ENCODE measurements around the gene ZBTB40. TPM values are rescaled to one million over a fixed set of nuclear protein-coding genes. Genes with fewer than 3 reads are reported as not detected.

Gene ZBTB40
- total and polyA plus RNA-seq, 9 of the 15 experiments (the other 6 are each of a cell fraction or from before 2014, with no cell fraction given) = 2.6 to 26.0 (median 18.8) TPM

- TF ChIP-seq, protein P1, sequence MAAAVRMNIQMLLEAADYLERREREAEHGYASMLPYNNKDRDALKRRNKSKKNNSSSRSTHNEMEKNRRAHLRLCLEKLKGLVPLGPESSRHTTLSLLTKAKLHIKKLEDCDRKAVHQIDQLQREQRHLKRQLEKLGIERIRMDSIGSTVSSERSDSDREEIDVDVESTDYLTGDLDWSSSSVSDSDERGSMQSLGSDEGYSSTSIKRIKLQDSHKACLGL (CRISPR knock-in tag; IDR thresholded peaks at IDR 0.05; ENCODE audit: borderline replicate concordance, poor library complexity, severe bottlenecking) = no peak
- TF ChIP-seq GTF2F1 (IDR thresholded peaks at IDR 0.05; ENCODE audit: low read depth, low read length) (no peak), RBFOX2 (IDR thresholded peaks at IDR 0.05; ENCODE audit: low read depth, low read length) (no peak), HIVEP1 (CRISPR knock-in tag; IDR thresholded peaks at IDR 0.05) (no peak), ZBTB1 (CRISPR knock-in tag; IDR thresholded peaks at IDR 0.05; ENCODE audit: borderline replicate concordance, low read depth) (no peak), ZC3H4 (CRISPR knock-in tag; IDR thresholded peaks at IDR 0.05; ENCODE audit: borderline replicate concordance) (0 out of 2 replicates have a peak, but pooled peaks have one; percentile 35), POLR2B (IDR thresholded peaks at IDR 0.05; ENCODE audit: low read depth, partially characterized antibody) (no peak), SIN3B (IDR thresholded peaks at IDR 0.05; ENCODE audit: low read depth) (no peak), KLF10 (CRISPR knock-in tag; IDR thresholded peaks at IDR 0.05) (no peak), SRSF7 (optimal IDR thresholded peaks at IDR 0.05; ENCODE audit: low read depth, low read length) (no peak), ZBTB9 (CRISPR knock-in tag; IDR thresholded peaks at IDR 0.05) (no peak), ZNF311 (CRISPR knock-in tag; IDR thresholded peaks at IDR 0.05) (no peak), ZNF436 (CRISPR knock-in tag; IDR thresholded peaks at IDR 0.05) (peak; percentile 84), STAT5B (CRISPR knock-in tag; IDR thresholded peaks at IDR 0.05) (no peak), ZNF354B (CRISPR knock-in tag; IDR thresholded peaks at IDR 0.05) (no peak), FOXM1 (IDR thresholded peaks at IDR 0.05; ENCODE audit: low read depth) (no peak), FOXM1 (CRISPR knock-in tag; IDR thresholded peaks at IDR 0.05; ENCODE audit: low read depth) (no peak), HDAC8 (tag; IDR thresholded peaks at IDR 0.05) (no peak), HDGF (IDR thresholded peaks at IDR 0.05) (no peak), ZNF584 (CRISPR knock-in tag; IDR thresholded peaks at IDR 0.05; ENCODE audit: low read depth) (no peak)
- TF ChIP-seq, protein P2, sequence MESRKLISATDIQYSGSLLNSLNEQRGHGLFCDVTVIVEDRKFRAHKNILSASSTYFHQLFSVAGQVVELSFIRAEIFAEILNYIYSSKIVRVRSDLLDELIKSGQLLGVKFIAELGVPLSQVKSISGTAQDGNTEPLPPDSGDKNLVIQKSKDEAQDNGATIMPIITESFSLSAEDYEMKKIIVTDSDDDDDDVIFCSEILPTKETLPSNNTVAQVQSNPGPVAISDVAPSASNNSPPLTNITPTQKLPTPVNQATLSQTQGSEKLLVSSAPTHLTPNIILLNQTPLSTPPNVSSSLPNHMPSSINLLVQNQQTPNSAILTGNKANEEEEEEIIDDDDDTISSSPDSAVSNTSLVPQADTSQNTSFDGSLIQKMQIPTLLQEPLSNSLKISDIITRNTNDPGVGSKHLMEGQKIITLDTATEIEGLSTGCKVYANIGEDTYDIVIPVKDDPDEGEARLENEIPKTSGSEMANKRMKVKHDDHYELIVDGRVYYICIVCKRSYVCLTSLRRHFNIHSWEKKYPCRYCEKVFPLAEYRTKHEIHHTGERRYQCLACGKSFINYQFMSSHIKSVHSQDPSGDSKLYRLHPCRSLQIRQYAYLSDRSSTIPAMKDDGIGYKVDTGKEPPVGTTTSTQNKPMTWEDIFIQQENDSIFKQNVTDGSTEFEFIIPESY (CRISPR knock-in tag; IDR thresholded peaks at IDR 0.05) = no peak
These were observed 92.0 kb downstream of the ZBTB40 start (continued) for GRCh38 chr1:22543679-22544078.

Data from K562 (cell line).